ENCODE measurements around the gene ASTN2. TPM values are rescaled to one million over a fixed set of nuclear protein-coding genes. Genes with fewer than 3 reads are reported as not detected.

The ASTN2 gene
- total and polyA plus RNA-seq, 2 donors (not counting 3 experiments of a cell fraction or from before 2014, with no cell fraction given) = 1.0 to 1.9 TPM

- POLR2A ChIA-PET = no interaction called here
These were observed 558.8 kb downstream of the ASTN2 start for GRCh38 chr9:116855881-116856662.

DNA sequence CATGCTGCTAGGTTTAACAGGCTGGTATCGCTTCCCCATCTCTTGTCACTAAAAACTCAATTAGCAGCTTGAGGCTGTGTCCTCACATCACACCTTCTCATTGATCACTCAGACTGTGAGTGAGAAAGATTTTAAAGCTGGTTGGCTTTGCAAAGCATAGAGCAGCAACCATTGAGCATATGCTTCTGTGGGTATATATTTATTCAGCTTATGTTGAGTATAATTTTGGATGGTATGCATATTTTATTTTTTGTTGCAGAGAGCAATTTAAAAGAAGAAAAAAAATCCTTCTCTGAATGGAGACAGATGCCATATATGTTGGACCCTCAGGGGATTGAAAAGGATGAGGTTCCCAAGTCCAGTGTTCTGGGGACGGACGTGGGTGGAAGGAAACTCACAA is 565.1 kb downstream of the ASTN2 start:
- H3K27me3 ChIP-seq (ENCODE audit: control insufficient read depth in 2 of 2, insufficient read depth in 2 of 2, low read length in 2 of 2) = no peaks in the 10 kb centered on the region
- ChIA-PET CTCF (no interaction called here), POLR2A (no interaction called here)
- TF ChIP-seq POLR2AphosphoS5 (IDR thresholded peaks at IDR 0.05; ENCODE audit: insufficient read depth, low read depth, low read length) (no peak), EZH2 (IDR thresholded peaks at IDR 0.05; ENCODE audit: borderline replicate concordance, low read depth, low read length, severe bottlenecking) (no peak), GATA2 (IDR thresholded peaks at IDR 0.05; ENCODE audit: insufficient read depth, insufficient read length, low read depth, low read length) (no peak), MAX (IDR thresholded peaks at IDR 0.05; ENCODE audit: insufficient read depth, insufficient read length) (no peak), FOS (IDR thresholded peaks at IDR 0.05; ENCODE audit: borderline replicate concordance, insufficient read depth, low read length) (no peak), MYC (IDR thresholded peaks at IDR 0.05; ENCODE audit: low read depth, low read length) (no peak), JUN (IDR thresholded peaks at IDR 0.05; ENCODE audit: borderline replicate concordance, insufficient read depth, insufficient read length, low read depth) (no peak), POLR2A (IDR thresholded peaks at IDR 0.05; ENCODE audit: low read depth, low read length) (no peak)
- TF ChIP-seq, protein P1, sequence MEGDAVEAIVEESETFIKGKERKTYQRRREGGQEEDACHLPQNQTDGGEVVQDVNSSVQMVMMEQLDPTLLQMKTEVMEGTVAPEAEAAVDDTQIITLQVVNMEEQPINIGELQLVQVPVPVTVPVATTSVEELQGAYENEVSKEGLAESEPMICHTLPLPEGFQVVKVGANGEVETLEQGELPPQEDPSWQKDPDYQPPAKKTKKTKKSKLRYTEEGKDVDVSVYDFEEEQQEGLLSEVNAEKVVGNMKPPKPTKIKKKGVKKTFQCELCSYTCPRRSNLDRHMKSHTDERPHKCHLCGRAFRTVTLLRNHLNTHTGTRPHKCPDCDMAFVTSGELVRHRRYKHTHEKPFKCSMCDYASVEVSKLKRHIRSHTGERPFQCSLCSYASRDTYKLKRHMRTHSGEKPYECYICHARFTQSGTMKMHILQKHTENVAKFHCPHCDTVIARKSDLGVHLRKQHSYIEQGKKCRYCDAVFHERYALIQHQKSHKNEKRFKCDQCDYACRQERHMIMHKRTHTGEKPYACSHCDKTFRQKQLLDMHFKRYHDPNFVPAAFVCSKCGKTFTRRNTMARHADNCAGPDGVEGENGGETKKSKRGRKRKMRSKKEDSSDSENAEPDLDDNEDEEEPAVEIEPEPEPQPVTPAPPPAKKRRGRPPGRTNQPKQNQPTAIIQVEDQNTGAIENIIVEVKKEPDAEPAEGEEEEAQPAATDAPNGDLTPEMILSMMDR (IDR thresholded peaks at IDR 0.05; ENCODE audit: extremely low read depth in 1 of 2, insufficient read depth in 1 of 2, low read depth in 1 of 2, low read length in 2 of 2) = no peak
- no peak overlapping the region for H3K4me3 ChIP-seq (replicated peaks in 1 of 3; ENCODE audit: insufficient read depth in 1 of 3, low read depth in 1 of 3, low read length in 3 of 3)
- DNase-seq (ENCODE audit: low read depth, low spot score) = no peak
- no peak overlapping the region for H3K4me2 ChIP-seq (ENCODE audit: insufficient read depth, low read length)
- no peak overlapping the region for H3K27ac ChIP-seq (ENCODE audit: insufficient read depth, low read depth, low read length)
- dilution Hi-C loops (cut with MboI; ENCODE audit: extremely low pct_ligation_motif_present, low sequenced_read_pairs) = no loop called here
- no peaks in the 10 kb centered on the region for H3K9me1 ChIP-seq (replicated peaks; ENCODE audit: control insufficient read depth, extremely low read depth, insufficient read depth, low read length)
- H2AFZ ChIP-seq (ENCODE audit: low read depth, low read length) = no peak overlapping the region
- H4K20me1 ChIP-seq (replicated peaks; ENCODE audit: control insufficient read depth, extremely low read depth, insufficient read depth, low read length) = no peaks in the 10 kb centered on the region
- no peaks in the 10 kb centered on the region for H3K36me3 ChIP-seq (ENCODE audit: control insufficient read depth in 2 of 2, extremely low read depth in 1 of 2, insufficient read depth in 2 of 2, low read length in 2 of 2)
- H3K9ac ChIP-seq (replicated peaks; ENCODE audit: extremely low read depth, insufficient read depth, low read length) = no peak overlapping the region
- BruUV-seq (replicated peaks) = no TSS peak
- no peaks in the 10 kb centered on the region for H3K79me2 ChIP-seq (ENCODE audit: control insufficient read depth, insufficient read depth, low read length)
- H3K4me1 ChIP-seq (ENCODE audit: control insufficient read depth, extremely low read depth, insufficient read depth, low read length) = no peaks in the 10 kb centered on the region
- intact Hi-C loops (cut with micrococcal nuclease) = no loop called here
- no peak for FAIRE-seq
- H3K9me3 ChIP-seq (replicated peaks; ENCODE audit: control insufficient read depth, insufficient read depth, low read length) = no peaks in the 10 kb centered on the region

More at GRCh38 chr9:116855881-116856662, 558.8 kb downstream of the ASTN2 start:
- DNase-seq (ENCODE audit: low read depth, low spot score) = no peak
- Histone ChIP-seq H3K4me3 (replicated peaks in 1 of 3; ENCODE audit: insufficient read depth in 1 of 3, low read depth in 1 of 3, low read length in 3 of 3) (no peak overlapping the region), H3K27ac (ENCODE audit: insufficient read depth, low read depth, low read length) (no peak overlapping the region), H4K20me1 (replicated peaks; ENCODE audit: control insufficient read depth, extremely low read depth, insufficient read depth, low read length) (no peaks in the 10 kb centered on the region), H2AFZ (ENCODE audit: low read depth, low read length) (no peak overlapping the region), H3K9me1 (replicated peaks; ENCODE audit: control insufficient read depth, extremely low read depth, insufficient read depth, low read length) (no peaks in the 10 kb centered on the region), H3K36me3 (ENCODE audit: control insufficient read depth in 2 of 2, extremely low read depth in 1 of 2, insufficient read depth in 2 of 2, low read length in 2 of 2) (no peaks in the 10 kb centered on the region), H3K9ac (replicated peaks; ENCODE audit: extremely low read depth, insufficient read depth, low read length) (no peak overlapping the region), H3K27me3 (ENCODE audit: control insufficient read depth in 2 of 2, insufficient read depth in 2 of 2, low read length in 2 of 2) (no peaks in the 10 kb centered on the region), H3K9me3 (replicated peaks; ENCODE audit: control insufficient read depth, insufficient read depth, low read length) (no peaks in the 10 kb centered on the region), H3K4me1 (ENCODE audit: control insufficient read depth, extremely low read depth, insufficient read depth, low read length) (no peaks in the 10 kb centered on the region), H3K79me2 (ENCODE audit: control insufficient read depth, insufficient read depth, low read length) (no peaks in the 10 kb centered on the region), H3K4me2 (ENCODE audit: insufficient read depth, low read length) (no peak overlapping the region)
- TF ChIP-seq MYC (IDR thresholded peaks at IDR 0.05; ENCODE audit: low read depth, low read length) (no peak), POLR2AphosphoS5 (IDR thresholded peaks at IDR 0.05; ENCODE audit: insufficient read depth, low read depth, low read length) (no peak)
- BruUV-seq (replicated peaks) = no TSS peak
- intact Hi-C loops (cut with micrococcal nuclease) (no loop called here), dilution Hi-C loops (cut with MboI; ENCODE audit: extremely low pct_ligation_motif_present, low sequenced_read_pairs) (no loop called here)
- CTCF ChIA-PET = no interaction called here
- no peak for FAIRE-seq

Data from endothelial cell of umbilical vein (primary cell).